NCI-H1694 (cell line): ENCODE measurements around the gene CTDSP1.

Source experiments
- DNase-seq: peaks from one replicate; lab custom pipeline; 2025; lab: John Stamatoyannopoulos, UW

Gene CTDSP1

DNA sequence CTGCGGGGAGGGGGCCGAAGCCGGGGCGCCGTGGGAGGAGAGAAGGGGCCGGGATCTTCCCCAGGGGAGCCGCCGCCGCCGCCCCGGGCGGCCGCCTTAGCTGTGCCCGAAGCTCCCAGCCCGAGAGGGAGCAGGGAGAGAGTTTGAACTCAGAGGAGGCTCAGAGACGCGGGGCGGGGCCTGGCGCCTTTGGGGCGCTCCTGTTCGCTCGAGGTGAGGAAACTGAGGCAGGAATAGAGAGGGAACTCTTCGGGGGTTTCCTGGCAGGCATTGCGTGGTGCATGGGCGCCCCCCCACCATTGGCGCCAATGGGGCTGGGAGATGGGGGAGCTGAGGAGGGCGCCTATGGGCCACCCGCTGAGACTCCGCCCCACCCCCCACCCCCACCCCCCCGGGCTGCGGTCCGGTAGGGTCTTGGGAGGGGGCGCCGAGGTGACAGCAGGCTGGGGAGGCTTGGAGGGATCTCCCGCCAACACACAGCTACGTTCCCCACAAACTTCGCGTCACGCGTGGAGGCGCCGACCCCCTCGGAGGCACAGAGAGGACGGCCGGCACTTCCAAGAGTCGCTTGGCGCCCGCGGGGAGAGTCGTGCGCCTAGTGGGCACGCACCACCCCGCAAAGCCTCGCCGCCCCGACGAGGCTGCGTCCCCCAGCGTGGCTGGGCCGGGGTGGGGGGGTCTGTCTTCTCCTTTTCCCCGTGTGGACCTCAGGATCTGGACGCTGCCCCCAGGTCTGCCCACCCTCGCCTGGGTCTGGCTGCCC is 680 bp downstream of the CTDSP1 start:
- DNase-seq, result no peak

DNA sequence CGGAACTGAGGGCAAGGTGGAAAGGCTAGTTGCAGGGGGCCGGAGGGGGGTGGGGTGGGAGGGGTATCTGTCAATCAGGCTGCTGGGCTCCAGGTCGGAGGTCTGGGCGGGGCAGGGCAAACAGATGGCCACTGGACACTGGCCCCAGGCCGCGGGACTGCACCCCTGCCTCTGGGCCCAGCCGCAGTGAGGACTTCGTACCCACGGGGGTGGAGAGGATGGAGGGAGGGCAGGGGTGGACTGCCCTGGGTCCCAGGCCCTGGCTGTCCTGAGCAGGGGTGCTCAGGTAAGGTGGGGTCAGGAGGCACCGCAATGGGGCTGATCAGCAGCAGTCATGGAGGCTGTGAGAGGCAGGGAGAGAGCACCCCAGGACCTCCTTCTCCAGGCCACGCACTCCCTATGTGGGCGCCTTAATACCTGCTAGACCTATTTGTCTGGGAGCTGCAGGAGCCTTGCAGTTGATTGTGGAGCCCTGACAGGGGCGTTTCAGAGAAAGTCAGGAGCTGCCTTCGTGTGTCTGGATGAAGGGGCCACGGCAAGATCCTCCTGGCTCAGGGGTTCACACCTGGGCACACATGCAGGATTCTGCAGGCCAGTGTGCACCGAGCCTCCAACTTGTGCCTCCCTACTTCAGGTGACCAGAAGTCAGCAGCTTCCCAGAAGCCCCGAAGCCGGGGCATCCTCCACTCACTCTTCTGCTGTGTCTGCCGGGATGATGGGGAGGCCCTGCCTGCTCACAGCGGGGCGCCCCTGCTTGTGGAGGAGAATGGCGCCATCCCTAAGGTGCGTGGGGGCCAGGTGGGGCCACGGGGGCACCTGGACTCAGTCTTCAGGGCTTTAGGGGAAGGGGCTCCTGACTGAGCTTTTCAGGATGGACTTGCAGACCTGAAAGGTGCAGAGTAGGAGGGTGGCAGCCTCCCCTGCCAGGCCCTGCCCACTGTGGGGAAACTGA is 1.5 kb downstream of the CTDSP1 start:
- no peak for DNase-seq

DNA sequence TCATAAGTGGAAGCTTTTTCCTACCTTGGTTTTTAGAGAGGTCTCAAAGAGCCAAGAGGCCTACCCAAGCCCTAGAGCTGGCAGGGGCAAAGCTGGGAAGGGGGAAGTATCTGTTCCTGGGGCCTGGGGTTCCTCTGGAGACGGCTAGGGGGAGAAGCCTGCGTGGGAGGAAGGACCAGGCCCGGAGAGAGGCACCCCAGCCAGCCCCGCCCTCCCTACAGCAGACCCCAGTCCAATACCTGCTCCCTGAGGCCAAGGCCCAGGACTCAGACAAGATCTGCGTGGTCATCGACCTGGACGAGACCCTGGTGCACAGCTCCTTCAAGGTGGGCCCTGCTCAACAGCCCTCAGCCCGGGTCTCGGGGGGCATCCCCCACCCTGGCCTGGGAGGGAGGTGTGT is 2.2 kb downstream of the CTDSP1 start:
- DNase-seq, result no peak

DNA sequence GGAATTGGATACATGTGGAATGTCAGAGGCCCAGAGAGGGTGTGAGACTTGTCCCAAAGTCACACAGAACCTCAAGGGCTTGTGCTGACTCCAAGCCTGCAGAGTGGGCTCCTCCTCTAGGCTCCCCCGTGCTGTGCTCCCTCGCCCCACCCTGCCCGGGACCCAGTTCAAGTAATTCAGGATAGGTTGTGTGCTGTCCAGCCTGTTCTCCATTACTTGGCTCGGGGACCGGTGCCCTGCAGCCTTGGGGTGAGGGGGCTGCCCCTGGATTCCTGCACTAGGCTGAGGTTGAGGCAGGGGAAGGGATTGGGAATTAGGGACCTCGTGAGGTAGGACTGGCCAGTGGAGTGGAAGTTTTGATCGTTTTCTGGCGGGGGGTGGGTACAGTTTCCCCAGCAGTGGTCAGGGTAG is 2.8 kb downstream of the CTDSP1 start:
- DNase-seq, result no peak

DNA sequence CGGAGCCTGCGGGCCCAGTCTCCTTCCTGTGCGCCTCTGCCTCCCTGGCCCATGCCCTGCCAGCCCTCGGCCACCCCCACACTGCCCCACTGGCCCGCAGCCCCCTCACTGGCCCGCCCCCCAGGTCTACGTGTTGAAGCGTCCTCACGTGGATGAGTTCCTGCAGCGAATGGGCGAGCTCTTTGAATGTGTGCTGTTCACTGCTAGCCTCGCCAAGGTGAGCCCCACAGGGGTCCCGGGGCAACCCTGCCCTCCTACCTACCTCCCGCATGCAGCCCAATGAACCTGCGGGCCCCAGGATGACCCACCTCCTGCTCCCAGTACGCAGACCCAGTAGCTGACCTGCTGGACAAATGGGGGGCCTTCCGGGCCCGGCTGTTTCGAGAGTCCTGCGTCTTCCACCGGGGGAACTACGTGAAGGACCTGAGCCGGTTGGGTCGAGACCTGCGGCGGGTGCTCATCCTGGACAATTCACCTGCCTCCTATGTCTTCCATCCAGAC is 3.3 kb downstream of the CTDSP1 start:
- no peak for DNase-seq

DNA sequence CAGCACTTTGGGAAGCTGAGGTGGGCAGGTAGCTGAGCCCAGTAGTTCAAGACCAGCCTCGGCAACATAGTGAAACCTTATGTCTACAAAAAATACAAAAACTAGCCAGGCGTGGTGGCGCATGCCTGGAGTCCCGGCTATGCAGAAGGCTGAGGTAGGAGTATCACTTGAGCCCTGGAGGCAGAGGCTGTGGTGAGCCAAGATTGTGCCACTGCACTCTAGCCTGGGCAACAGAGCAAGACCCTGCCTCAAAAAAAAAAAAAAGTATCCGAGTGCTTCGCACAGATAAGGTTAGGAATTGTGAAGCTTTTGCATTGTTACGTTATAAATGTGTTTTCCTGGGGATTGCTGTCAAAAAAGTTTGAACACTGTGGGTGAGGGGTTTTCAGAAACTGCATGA is 4.1 kb downstream of the CTDSP1 start:
- DNase-seq, result no peak

DNA sequence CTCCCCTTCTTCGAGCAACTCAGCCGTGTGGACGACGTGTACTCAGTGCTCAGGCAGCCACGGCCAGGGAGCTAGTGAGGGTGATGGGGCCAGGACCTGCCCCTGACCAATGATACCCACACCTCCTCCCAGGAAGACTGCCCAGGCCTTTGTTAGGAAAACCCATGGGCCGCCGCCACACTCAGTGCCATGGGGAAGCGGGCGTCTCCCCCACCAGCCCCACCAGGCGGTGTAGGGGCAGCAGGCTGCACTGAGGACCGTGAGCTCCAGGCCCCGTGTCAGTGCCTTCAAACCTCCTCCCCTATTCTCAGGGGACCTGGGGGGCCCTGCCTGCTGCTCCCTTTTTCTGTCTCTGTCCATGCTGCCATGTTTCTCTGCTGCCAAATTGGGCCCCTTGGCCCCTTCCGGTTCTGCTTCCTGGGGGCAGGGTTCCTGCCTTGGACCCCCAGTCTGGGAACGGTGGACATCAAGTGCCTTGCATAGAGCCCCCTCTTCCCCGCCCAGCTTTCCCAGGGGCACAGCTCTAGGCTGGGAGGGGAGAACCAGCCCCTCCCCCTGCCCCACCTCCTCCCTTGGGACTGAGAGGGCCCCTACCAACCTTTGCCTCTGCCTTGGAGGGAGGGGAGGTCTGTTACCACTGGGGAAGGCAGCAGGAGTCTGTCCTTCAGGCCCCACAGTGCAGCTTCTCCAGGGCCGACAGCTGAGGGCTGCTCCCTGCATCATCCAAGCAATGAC is 4.8 kb downstream of the CTDSP1 start:
- no peak for DNase-seq

DNA sequence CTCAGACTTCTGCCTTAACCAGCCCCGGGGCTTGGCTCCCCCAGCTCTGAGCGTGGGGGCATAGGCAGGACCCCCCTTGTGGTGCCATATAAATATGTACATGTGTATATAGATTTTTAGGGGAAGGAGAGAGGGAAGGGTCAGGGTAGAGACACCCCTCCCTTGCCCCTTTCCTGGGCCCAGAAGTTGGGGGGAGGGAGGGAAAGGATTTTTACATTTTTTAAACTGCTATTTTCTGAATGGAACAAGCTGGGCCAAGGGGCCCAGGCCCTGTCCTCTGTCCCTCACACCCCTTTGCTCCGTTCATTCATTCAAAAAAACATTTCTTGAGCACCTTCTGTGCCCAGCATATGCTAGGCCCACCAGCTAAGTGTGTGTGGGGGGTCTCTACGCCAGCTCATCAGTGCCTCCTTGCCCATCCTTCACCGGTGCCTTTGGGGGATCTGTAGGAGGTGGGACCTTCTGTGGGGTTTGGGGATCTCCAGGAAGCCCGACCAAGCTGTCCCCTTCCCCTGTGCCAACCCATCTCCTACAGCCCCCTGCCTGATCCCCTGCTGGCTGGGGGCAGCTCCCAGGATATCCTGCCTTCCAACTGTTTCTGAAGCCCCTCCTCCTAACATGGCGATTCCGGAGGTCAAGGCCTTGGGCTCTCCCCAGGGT is 5.5 kb downstream of the CTDSP1 start:
- DNase-seq, result no peak

DNA sequence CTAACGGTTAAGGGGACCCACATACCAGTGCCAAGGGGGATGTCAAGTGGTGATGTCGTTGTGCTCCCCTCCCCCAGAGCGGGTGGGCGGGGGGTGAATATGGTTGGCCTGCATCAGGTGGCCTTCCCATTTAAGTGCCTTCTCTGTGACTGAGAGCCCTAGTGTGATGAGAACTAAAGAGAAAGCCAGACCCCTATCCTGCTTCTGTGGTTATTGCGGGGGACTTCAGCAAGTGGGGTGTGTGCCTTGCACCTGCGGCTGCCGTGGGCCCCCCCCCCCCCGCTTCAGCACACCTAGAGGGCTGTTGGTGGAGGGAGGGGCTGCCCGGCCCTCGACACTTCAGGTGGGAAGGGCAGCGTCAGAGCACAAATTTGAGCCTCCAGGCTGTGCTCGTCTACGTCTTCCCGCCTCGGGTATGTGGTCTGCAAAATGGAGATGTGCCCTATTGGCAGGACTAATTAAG is 6.1 kb downstream of the CTDSP1 start:
- no peak for DNase-seq

DNA sequence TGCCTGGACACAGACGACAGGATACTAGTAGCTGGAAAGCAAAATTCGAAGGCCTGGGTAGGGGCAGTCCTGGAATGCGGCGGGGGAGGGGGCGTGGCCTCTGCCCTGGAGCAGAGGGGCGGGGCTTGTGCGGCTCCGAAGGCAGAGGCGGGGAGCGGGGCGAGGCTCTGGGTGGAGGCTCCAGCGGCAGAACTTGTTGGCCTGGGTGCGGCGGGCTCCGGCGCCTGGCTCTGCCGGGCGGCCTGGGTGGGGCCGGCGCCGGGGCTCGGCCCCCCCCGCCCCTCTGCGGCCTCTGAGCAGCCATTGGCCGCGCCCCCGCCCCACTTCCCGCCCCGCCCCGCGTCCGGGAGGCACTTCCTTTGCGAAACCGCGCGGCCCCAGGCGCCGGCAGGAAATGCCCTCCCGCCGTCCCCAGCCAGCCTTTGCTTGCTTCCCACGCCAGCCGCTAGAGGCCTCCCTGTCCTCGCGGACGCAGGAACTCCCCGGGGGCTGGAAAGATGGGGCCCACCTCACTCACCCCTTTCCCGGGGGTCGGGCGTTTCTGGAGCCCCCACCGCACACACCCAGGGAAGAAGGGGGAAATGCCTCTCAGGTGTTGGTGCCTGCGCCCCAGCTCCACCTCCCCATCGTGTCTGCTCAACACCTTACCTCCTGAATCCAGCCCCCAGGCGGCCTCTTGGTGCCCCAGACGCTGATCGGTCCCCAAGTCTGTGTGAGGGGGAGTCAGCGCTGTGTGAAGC is 6.7 kb downstream of the CTDSP1 start:
- DNase-seq, result peak; percentile 88

DNA sequence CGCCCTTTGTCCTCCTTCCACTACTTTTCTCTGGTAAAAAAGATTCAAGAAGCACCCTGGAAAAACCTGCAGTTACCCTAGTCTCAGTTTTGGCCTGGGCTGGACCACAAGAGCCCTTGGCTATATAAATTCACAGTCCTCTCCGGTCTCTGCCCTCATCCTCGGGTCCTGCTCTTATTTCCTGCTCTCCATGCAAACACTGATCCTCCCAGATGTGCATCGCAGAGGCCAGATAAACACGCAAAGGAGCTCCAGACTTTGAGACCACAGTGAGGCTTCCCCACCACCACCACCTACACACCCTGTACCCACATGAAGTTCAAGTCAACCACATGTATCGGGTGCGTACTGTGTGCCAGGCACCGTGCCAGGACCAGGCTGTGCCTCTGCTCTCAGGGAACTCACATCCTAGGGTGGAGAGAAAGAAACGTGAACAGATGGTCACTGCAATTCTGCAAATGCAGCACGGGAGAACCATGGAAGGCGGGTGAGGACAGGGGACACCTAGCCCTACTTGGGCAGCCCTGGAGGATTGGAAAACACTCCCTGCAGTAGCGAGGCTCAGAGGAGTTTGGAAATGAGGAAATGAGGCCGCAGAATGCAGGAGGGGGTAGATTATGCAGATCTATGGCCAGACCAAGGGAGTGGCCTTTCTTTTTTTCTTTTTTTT is 7.4 kb downstream of the CTDSP1 start:
- peak; percentile 94 for DNase-seq

DNA sequence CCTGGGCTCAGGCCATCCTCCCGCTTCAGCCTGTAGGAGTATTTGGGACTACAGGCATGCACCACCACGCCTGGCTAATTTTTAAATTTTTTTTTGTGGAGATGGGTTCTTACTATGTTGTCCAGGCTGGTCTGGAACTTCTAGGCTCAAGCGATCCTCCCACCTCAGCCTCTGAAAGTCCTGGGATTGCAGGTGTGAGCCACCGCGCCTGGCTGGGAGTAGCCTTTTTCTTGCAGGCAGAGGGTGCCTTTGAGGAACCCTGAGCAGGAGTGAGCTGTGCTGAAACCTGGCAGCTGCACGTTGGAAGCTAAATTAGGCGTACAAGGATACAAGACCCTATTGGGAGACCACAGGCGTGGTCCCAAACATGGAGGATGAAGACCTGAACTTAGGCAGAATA is 8.0 kb downstream of the CTDSP1 start:
- DNase-seq, result no peak

DNA sequence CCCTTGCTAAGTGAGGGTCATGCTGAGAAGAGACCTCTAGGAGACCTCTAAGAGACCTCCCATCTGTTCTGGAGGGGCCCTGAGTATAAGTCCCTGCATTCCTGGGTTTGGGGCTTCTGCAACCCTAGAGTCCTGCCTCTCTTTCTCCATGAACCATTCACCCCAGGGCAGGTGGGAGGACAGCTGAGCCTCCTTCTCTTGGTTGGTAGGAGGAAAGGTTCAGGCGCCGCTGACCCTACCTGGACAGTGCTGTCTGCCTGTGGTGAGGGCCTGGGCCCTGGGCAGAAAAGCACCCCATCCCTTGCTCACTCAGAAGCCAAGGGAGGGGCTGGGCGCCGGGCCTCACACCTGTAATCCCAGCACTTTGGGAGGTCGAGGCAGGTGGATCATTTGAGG is 18.7 kb downstream of the CTDSP1 start:
- DNase-seq, result no peak

DNA sequence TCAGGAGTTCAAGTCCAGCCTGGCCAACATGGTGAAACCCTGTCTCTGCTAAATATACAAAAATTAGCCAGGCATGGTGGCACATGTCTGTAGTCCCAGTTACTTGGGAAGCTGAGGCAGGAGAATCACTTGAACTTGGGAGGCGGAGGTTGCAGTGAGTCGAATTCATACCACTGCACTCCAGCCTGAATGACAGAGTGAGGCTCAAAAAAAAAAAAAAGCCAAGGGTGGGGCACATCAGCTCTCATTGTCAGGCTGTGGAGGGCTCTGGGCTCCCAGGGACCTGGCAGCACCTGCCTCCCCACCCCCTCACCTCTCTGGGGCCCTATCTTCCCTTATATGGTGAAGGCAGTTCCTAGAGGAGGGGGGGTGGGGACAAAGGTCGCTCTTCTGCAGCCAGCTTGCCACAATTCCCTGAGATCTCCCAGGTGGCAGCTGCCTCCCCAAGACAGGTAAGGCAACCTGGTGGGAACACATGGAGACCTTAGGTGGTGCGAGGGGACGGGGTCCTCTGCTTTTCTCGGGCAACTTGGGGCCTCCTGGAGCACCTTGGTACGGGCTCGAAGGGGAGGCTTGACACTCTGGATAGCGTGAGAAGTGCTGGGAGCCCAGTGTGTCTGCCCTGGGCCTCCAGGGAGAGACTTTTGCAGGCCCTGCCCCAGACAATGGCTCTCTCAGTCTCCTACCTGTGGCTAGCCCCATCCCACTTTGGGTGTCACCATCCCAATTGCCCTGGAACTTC is 19.2 kb downstream of the CTDSP1 start, which contains the start of gene VIL1:
TSS of gene VIL1 (plus strand) at position 407 of the 742 bp plus-strand sequence. CDS start 4,656 bp downstream, outside the sequence.
- no peak for DNase-seq

DNA sequence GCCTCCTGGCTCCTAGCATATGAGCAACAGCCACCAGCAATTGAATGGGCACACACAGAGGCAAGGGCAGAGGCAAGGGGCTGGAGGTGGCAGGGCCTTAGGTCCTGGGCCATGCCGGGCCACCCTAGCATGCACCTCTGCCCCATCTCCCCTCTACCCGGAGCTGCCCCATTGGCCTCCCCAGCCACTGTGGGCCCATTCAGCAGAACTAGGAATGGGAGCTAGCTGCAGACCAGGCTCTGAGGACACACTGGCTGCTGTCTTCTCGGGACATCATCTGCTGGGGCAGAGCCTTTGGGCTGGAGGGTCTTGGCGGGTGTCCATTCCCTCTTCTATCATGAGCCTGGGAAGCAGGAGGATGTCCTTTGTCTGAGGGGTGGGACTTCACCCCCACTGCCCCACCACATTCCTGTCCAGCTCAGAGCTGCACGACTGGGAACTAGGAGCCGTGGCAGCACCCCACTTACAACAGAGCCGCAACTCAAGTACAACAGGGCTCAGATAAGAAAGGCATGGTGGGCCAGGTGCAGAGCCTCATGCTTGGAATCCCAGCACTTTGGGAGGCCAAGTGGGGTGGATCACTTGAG is 20.1 kb downstream of the CTDSP1 start:
- DNase-seq, result no peak

DNA sequence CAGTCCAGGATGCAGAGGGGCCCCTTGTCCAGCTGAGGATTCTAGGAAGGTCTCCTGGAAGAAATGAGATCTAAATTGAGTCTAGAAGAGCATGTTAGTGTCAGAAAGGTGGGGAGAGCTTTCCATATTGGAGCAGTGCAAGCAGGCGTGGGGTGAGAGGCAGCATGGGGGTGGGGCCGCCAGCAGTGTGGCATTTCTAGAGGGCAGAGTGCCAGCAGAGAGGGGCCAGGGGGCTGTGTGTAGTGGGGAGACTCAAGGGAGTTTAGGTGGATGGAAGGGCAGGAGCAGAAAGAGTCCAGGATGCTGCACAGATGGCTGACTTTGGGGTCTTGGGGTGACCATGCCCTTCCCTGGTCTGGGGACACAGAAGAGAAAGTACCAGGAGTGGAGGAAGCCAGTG is 21.4 kb downstream of the CTDSP1 start:
- no peak for DNase-seq

DNA sequence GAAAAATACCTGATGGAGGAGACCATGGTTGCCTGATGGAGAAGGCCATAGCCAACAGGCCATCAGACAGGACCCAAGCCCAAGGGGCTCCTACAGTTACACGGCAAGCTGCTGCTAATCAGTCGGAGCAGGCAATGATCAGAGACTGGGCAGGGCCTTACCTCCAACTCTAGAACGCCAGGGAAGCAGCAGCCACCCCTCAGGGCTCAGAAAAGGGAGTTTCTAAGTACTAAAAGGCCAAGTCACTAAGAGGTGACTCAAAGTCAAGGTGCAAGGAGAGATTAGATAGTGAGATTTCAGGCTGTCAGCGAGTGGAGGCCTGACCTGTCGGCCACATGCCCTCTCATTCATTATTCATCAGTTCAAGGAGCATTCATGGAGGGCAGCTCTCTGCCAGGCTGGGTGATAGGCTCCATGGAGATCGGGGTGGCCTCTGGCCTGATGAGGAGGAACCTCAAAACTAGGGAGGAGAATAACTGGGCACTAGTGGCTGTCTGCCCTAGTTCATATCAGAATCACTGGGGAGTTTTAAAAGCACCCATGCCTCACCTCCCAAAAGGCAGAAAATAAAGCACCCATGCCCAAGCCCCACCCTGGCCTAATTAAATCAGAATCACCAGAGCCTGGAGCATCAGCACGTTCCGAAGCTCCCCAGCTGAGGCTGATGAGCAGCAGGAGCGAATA is 22.9 kb downstream of the CTDSP1 start:
- no peak for DNase-seq

DNA sequence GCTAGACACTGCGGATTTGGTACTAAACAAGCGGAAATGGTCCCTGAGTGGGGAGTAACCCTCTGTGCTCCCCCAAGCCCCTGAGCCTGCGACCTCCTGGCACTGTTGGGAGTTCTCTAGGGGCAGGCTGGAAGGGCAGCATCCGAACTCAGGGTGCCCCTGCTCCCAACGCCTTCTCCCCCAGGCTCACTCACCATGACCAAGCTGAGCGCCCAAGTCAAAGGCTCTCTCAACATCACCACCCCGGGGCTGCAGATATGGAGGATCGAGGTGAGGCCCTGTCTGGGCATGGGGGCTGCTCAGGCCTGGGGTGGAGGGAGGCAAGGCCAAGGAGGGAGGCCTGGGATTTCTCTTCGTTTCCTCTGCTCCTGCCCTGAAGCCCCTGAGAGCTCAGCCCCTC is 23.9 kb downstream of the CTDSP1 start:
- DNase-seq, result no peak

DNA sequence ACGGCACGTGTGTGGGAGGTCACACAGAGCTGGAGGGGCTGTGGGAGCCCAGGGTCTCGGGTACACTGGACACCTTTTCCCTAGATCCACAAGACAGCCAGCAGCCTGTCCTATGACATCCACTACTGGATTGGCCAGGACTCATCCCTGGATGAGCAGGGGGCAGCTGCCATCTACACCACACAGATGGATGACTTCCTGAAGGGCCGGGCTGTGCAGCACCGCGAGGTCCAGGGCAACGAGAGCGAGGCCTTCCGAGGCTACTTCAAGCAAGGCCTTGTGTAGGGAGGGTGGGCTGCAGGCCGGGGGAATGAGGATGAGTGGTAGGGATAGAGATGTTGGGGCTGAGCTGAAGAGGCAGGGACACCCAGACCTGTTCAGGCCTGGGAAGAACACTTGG is 25.9 kb downstream of the CTDSP1 start:
- DNase-seq, result no peak
